Measurements from ENCODE around the gene S1PR4. TPM values are rescaled to one million over a fixed set of nuclear protein-coding genes. Genes with fewer than 3 reads are reported as not detected.
A peak's percentile ranks its signal among the peaks of the same experiment; 100 is the strongest.

The S1PR4 gene
- total and polyA plus RNA-seq, 8 donors = 1.2 to 20.8 (median 2.2) TPM

DNA sequence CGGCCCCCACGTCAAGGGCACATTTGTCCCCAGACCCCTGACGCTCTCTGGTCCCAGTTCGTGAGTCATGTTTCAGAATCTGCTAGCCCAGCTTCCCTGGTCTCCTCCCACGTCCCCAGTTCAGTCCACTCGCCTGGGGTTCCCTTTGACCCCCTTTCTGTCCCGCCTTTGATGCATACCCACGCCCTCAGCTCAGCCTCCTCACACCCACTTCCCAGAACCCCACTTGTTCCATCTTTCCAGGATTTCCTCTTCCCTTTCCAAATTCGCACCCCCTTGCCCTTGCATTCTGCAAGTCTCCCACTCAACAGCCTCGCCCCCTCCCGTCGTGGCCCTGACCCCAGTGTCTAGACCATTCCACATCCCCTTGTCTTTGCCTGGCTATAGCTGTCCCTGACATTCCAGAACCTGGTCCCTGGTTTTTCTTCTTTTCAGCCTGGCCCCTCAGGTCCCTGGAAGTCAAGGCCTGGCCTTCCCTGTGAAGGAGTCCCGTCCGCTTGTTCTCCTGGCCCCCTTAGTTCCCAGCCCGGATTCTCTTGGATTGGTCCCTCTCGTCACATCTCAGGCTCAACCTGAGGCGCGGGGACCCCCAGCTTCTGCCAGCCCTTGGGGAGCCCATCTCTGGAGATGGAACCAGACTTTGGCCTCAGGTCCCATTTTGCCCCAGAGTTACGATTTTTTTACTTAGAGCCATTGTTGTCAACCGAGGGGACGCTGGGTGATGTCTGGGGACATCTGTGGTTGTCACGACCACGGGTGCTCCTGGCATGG, 8.5 kb downstream of the S1PR4 start:
- DNase-seq (peak in 1 of 4 donors; percentile 59), ATAC-seq (no peak)
- intact Hi-C loops (cut with DNase I) = no loop called here
- H3K4me1 ChIP-seq = peaks cover 13 to 72% of the 10 kb centered on the region in 2 donors
- H3K36me3 ChIP-seq = peaks cover 0 to 18% of the 10 kb centered on the region in 2 donors
- no peaks in the 10 kb centered on the region for H3K9me3 ChIP-seq
- peak overlapping the region in 1 of 2 donors; percentile 87 for H3K27ac ChIP-seq
- H3K27me3 ChIP-seq = no peaks in the 10 kb centered on the region
- TF ChIP-seq CTCF (IDR thresholded peaks at IDR 0.05) = no peak
- H3K4me3 ChIP-seq = peak overlapping the region; percentile 72 to 99

- no peak for ATAC-seq
- Histone ChIP-seq H3K27ac (peak overlapping the region in 1 of 2 donors; percentile 87), H3K4me3 (peak overlapping the region in 1 of 2 donors; percentile 99), H3K9me3 (no peaks in the 10 kb centered on the region), H3K36me3 (peaks cover 0 to 26% of the 10 kb centered on the region in 2 donors), H3K4me1 (peaks cover 13 to 64% of the 10 kb centered on the region in 2 donors), H3K27me3 (no peaks in the 10 kb centered on the region)
- intact Hi-C loops (cut with DNase I) = no loop called here
- peak in 1 of 4 donors; percentile 75 for DNase-seq
- TF ChIP-seq CTCF (IDR thresholded peaks at IDR 0.05) = no peak
These were observed 9.3 kb downstream of the S1PR4 start for GRCh38 chr19:3187662-3188511.

DNA sequence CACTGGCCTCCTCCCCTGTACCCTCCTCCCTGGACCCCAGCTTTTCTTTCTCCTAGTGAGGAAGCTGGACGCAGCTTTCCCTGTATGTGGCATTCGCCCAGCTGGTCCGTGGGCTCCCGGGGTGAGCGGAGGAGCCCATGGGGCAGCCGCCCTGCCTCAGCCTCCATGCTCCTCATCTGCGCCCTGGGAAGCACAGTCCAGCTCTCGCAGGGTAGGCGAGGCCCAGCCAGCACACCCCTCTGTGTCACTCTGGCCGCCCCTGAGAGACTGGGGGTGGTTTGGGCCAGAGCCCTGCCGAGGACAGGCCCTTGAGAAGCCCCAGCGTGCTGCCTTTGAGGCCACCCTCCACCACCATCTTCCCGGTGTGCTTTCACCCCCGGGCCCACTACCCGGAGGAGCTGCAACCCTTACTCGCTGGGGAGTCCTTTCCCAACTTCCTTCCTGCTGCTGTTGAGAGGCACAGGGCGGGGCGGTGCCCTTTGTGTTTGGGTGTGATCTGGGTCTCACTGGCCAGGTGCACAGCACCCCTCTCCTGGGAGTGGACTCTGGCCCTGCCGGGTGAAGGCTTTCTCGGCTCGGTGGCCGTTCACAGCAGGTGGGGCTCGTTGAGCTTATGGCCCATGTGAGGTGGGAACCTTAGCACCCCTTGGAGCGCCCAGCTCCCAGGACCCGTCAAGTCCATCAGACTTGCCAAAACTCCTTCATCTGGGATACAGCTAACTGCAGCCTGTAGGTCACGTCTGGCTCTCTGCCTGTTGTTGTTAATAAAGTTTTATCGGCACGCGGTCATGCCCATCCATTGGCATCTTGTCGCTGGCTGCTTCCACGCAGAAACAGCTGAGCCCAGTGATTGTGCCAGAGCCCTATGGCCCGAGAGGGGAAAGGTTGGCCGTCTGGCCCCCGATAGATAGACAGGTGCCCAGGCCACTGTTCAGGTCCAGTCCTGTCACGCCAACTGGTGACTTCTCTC, 10.3 kb downstream of the S1PR4 start:
- peak in 1 of 4 donors; percentile 90 for DNase-seq
- H3K4me1 ChIP-seq = peaks cover 13 to 62% of the 10 kb centered on the region in 2 donors
- H3K9me3 ChIP-seq = no peaks in the 10 kb centered on the region
- peaks cover 0 to 36% of the 10 kb centered on the region in 2 donors for H3K36me3 ChIP-seq
- no peak for TF ChIP-seq CTCF (IDR thresholded peaks at IDR 0.05)
- ATAC-seq = no peak
- H3K27ac ChIP-seq = peak overlapping the region in 1 of 2 donors; percentile 87
- H3K4me3 ChIP-seq = peak overlapping the region in 1 of 2 donors; percentile 17
- H3K27me3 ChIP-seq = no peaks in the 10 kb centered on the region
- intact Hi-C loops (cut with DNase I) = no loop called here

DNA sequence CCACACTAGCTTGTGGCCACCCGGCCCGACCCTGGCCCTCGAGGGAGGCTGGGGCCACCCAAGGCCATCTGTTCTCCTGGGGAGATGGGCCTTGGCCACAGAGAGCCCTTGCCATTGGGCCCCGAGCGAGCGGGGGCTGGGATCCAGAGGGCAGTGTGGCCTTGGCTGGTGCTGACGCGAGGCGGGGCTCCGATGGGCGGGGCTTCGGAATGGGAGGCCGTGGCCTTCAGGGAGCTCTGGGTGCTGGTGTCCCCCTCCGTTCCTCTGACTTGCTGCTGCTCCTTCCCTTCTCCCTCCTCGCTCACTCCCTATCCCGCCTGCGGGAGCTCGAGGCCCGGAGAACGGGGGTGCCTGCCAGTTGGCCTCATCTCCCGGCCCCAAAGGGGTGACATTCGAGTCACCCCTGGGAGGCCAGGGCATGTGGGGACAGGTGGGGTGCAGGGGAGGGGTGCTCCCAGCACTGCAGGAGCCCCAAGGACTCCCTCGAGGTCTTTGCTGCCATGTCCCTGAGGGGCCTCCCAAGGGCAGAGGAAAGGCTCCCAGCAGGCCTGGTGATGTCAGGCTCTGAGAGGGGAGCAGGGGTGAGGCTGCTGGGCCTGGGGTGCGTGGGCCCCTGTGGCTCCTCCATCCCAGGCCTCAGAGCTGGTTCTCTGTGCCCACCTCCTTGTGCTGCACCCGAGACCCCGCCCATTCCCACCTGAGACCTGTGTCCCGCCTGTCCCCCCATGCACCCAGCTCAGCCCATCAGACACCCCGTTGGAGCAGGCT, 11.3 kb downstream of the S1PR4 start:
- intact Hi-C loops (cut with DNase I) = no loop called here
- Histone ChIP-seq H3K36me3 (peaks cover 0 to 46% of the 10 kb centered on the region in 2 donors), H3K27ac (peak overlapping the region in 1 of 2 donors; percentile 87), H3K27me3 (no peaks in the 10 kb centered on the region), H3K9me3 (no peaks in the 10 kb centered on the region), H3K4me1 (peaks cover 13 to 52% of the 10 kb centered on the region in 2 donors), H3K4me3 (no peak overlapping the region)
- no peak for TF ChIP-seq CTCF (IDR thresholded peaks at IDR 0.05)
- no peak for ATAC-seq
- DNase-seq = peak in 1 of 4 donors; percentile 76

All from left lung (tissue), 10 donors.